C4-2B (cell line): ENCODE measurements around the gene DUXB.

ENCODE experiments used
- CTCF ChIP-seq: fragments of 450-650 bp; conservative IDR thresholded peaks from 2 replicates; pipeline ENCODE4 v1.5.1; 2017; ENCODE audit warnings: mild to moderate bottlenecking
- ZFX ChIP-seq: fragments of 450-650 bp; IDR thresholded peaks from 2 replicates; pipeline ENCODE4 v1.6.1; 2017

- TF ChIP-seq CTCF (no peak), ZFX (no peak)
Measured at GRCh38 chr16:75660726-75661302, 40.4 kb downstream of the DUXB start.
